ENCODE measurements around the gene IL23A.
A peak's percentile ranks its signal among the peaks of the same experiment; 100 is the strongest.

The IL23A gene

GRCh38 chr12:56351325-56351724, 12.6 kb downstream of the IL23A start:
- ATAC-seq: no peak
- no peak for TF ChIP-seq TCF4 (CRISPR knock-in tag; IDR thresholded peaks at IDR 0.05; ENCODE audit: borderline replicate concordance)
- no peak for TF ChIP-seq OSR1 (CRISPR knock-in tag; IDR thresholded peaks at IDR 0.05)
- no peak for TF ChIP-seq ZNF565 (CRISPR knock-in tag; conservative IDR thresholded peaks at IDR 0.05; ENCODE audit: low read depth)
- TF ChIP-seq TOX (CRISPR knock-in tag; IDR thresholded peaks at IDR 0.05; ENCODE audit: borderline replicate concordance): no peak

GRCh38 chr12:56358836-56359532, 20.3 kb downstream of the IL23A start:
- peak; percentile 40 for ATAC-seq
- TF ChIP-seq CSDC2 (CRISPR knock-in tag; IDR thresholded peaks at IDR 0.05) (no peak), TSHZ2 (CRISPR knock-in tag; IDR thresholded peaks at IDR 0.05) (no peak), TOX (CRISPR knock-in tag; IDR thresholded peaks at IDR 0.05; ENCODE audit: borderline replicate concordance) (no peak), ZFP30 (CRISPR knock-in tag; IDR thresholded peaks at IDR 0.05) (no peak), PPARA (CRISPR knock-in tag; IDR thresholded peaks at IDR 0.05; ENCODE audit: borderline replicate concordance) (no peak)

- TF ChIP-seq SNAI2 (CRISPR knock-in tag; IDR thresholded peaks at IDR 0.05) (no peak), ZNF8 (CRISPR knock-in tag; IDR thresholded peaks at IDR 0.05) (no peak), ARNTL (CRISPR knock-in tag; IDR thresholded peaks at IDR 0.05; ENCODE audit: borderline replicate concordance, low read depth) (no peak), ZNF70 (CRISPR knock-in tag; IDR thresholded peaks at IDR 0.05) (no peak), ZFP30 (CRISPR knock-in tag; IDR thresholded peaks at IDR 0.05) (no peak), ZC3H10 (CRISPR knock-in tag; IDR thresholded peaks at IDR 0.05) (no peak), TCF4 (CRISPR knock-in tag; IDR thresholded peaks at IDR 0.05; ENCODE audit: borderline replicate concordance) (no peak), OSR1 (CRISPR knock-in tag; IDR thresholded peaks at IDR 0.05) (no peak)
- peak; percentile 98 for ATAC-seq
Measured at GRCh38 chr12:56359851-56360767, 21.4 kb downstream of the IL23A start, which contains the start of gene STAT2. STAT2 (minus strand) TSS chr12:56360107; CDS start chr12:56356571, 3,536 bp downstream.

- no peak for ATAC-seq
- TF ChIP-seq CREB5 (CRISPR knock-in tag; IDR thresholded peaks at IDR 0.05; ENCODE audit: low read depth) (no peak), ZNF70 (CRISPR knock-in tag; IDR thresholded peaks at IDR 0.05) (no peak), ZFP3 (CRISPR knock-in tag; IDR thresholded peaks at IDR 0.05) (no peak), ISL1 (CRISPR knock-in tag; IDR thresholded peaks at IDR 0.05) (no peak), OSR1 (CRISPR knock-in tag; IDR thresholded peaks at IDR 0.05) (no peak), ZFP30 (CRISPR knock-in tag; IDR thresholded peaks at IDR 0.05) (no peak), TCF4 (CRISPR knock-in tag; IDR thresholded peaks at IDR 0.05; ENCODE audit: borderline replicate concordance) (no peak), TSHZ2 (CRISPR knock-in tag; IDR thresholded peaks at IDR 0.05) (no peak), TOX (CRISPR knock-in tag; IDR thresholded peaks at IDR 0.05; ENCODE audit: borderline replicate concordance) (no peak), SNAI2 (CRISPR knock-in tag; IDR thresholded peaks at IDR 0.05) (no peak), PPARA (CRISPR knock-in tag; IDR thresholded peaks at IDR 0.05; ENCODE audit: borderline replicate concordance) (no peak), ZC3H10 (CRISPR knock-in tag; IDR thresholded peaks at IDR 0.05) (no peak), ZNF565 (CRISPR knock-in tag; conservative IDR thresholded peaks at IDR 0.05; ENCODE audit: low read depth) (no peak), PATZ1 (CRISPR knock-in tag; IDR thresholded peaks at IDR 0.05; ENCODE audit: borderline replicate concordance) (no peak), BACH2 (CRISPR knock-in tag; IDR thresholded peaks at IDR 0.05; ENCODE audit: borderline replicate concordance) (no peak), CSDC2 (CRISPR knock-in tag; IDR thresholded peaks at IDR 0.05) (no peak), CSRNP3 (CRISPR knock-in tag; IDR thresholded peaks at IDR 0.05) (no peak)
Measured at GRCh38 chr12:56361487-56362129, 22.9 kb downstream of the IL23A start.

All from SK-N-SH treated with all-trans-retinoic acid at 6 μM for 48 hours (cell line).